Activated T-helper 2 cell treated with anti-CD3 and anti-CD28 coated beads, Interferon-gamma antibody, Interleukin-2, Interleukin-4, amounts not matched to agents 10 μg/mL and 5 μg/mL and 100 μg/mL, durations not matched to agents 14 hours and 24 hours and 36 hours (primary cell): ENCODE measurements around the gene PTDSS2. TPM values are rescaled to one million over a fixed set of nuclear protein-coding genes. Genes with fewer than 3 reads are reported as not detected.

Experiments used
- DNase-seq: peaks from one replicate; pipeline ENCODE4 v3.0.0; 2021; ENCODE audit warnings: low spot score
- H3K27ac Mint-ChIP-seq: one replicate; pipeline ENCODE4 v1.8.0; 2021; ENCODE audit warnings: mixed read lengths
- H3K27me3 Mint-ChIP-seq: one replicate; pipeline ENCODE4 v1.8.0; 2021; ENCODE audit warnings: low read depth, mixed read lengths
- H3K36me3 Mint-ChIP-seq: one replicate; pipeline ENCODE4 v1.8.0; 2021; ENCODE audit warnings: low read depth, mixed read lengths
- H3K4me1 Mint-ChIP-seq: one replicate; pipeline ENCODE4 v1.8.0; 2021; ENCODE audit warnings: low read depth, mixed read lengths
- H3K4me3 Mint-ChIP-seq: one replicate; pipeline ENCODE4 v1.8.0; 2021; ENCODE audit warnings: low read depth, mild to moderate bottlenecking, moderate library complexity, mixed read lengths
- H3K9me3 Mint-ChIP-seq: one replicate; pipeline ENCODE4 v1.8.0; 2021; ENCODE audit warnings: mixed read lengths
- intact Hi-C: fragments of 100-400 bp; cut with micrococcal nuclease; formaldehyde crosslinking; loops from one replicate; pipeline ENCODE4 v1.15.1; 2023
- total RNA-seq: library from RNA; stranded (reverse); gene quantifications from 2 replicates; pipeline ENCODE4 v1.2.3, GENCODE V29; 2022

The PTDSS2 gene
- total RNA-seq, 1 donor from 2014 or later = 32.1 TPM

DNA sequence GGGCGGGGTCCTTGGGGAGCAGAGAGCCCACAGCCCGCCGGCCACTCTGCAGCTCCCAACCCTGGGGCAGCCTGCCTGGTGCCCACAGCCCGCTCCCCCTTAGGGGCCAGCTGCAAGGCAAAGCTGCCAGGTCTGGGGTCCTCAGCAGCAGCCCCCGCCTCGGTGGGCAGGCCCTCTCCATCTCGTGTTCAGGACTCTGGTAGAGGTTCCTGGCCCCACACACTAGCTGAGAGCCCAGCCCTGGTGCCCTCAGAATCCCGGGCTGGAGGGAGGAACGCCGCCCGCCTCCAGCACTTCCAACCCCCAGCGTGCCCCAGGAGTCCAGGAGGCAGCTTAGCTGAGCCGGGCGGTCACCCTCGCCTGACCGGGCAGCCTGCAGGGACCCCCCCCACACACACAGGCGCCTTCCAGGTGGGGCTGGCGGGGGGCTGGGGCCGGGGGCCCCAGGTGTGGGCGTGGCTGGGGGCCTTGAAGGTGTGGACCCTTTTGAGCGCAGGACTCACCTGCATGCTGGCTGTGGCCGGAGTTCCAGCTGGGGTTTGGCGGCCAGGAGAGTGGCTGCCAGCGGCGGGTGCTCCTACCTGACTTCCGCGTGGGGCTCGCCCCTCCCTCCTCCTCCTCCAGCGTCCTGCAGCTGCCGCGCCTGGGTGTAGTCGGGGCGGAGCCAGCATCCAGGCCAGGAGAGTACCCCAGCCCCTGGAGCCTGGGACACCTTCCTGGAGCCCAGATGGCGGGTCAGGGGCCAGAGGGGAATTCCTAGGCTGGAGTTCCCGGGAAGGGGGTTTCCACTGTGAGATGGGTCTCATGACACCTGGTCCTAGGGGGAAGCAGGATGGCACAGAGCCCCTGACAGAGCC, 8.4 kb upstream of the PTDSS2 start, which contains the start of gene ANO9:
Gene ANO9, minus strand, starts transcription at position 594 of the 857 bp plus-strand sequence. Its CDS starts 85 bp downstream, at position 509.
- intact Hi-C loops = no loop called here
- Mint-ChIP-seq H3K4me3 (peak within 1 kb of the TSS; percentile 76), H3K4me1 (peaks cover 13% of the 10 kb centered on the region), H3K9me3 (no peaks in the 10 kb centered on the region), H3K36me3 (no peaks in the 10 kb centered on the region), H3K27ac (no peak within 1 kb of the TSS), H3K27me3 (peaks cover 3% of the 10 kb centered on the region)
- peak; percentile 58 for DNase-seq

DNA sequence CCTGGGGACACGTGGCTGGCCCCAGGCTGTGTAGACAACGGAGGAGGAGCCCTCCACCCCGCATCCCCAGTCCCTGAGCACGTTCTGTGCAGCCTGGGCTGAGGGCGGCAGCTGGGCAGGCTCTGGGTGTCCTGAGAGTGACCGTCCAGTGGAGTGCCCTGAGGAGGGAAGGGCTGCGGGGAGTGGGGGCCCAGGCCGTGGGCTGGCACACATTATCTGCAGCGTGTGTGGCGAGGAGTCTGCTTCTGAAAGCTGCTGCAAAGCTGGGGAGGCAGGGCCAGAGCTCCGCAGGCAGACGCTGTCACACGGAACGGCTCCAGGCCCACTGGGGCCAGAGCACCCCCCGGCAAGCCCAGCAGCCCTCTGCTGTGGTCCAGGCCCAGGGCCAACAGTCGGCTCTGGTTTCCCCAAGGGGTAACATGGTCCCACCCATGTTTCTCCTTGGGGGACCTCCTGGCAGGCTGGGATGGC, 7.4 kb upstream of the PTDSS2 start:
- H3K9me3 Mint-ChIP-seq = no peaks in the 10 kb centered on the region
- intact Hi-C loops = no loop called here
- H3K4me1 Mint-ChIP-seq = peaks cover 11% of the 10 kb centered on the region
- no peaks in the 10 kb centered on the region for H3K36me3 Mint-ChIP-seq
- H3K4me3 Mint-ChIP-seq = no peak overlapping the region
- no peak overlapping the region for H3K27ac Mint-ChIP-seq
- peaks cover 3% of the 10 kb centered on the region for H3K27me3 Mint-ChIP-seq
- DNase-seq = no peak

DNA sequence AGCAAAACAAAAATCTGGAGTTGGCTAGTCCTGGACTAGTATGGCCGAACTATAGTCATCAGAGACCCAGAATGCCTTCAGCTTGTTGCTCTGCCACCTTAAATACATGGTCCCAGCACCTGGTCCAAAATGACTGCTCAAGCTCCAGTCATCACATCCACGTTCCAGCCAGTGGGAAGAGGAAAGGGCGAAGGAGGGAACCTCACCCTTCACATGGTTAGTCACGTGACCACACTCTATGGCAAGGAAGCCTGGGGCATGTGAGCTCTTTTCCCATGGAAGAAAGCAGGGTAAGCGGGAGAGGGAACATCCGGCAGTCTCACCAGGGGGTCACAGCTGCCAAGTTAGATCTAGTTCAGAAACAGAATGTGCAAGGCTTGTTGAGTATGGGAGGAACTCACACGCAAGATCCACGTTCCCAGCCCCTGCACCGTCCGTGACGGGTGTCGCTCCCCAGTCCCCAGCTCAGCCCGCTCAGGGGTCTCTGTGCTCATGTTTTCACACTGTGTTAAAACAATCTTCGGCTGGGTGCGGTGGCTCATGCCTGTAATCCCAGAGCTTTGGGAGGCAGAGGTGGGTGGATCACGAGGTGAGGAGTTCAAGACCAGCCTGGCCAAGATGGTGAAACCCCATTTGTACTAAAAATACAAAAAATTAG, 6.4 kb upstream of the PTDSS2 start:
- Mint-ChIP-seq H3K4me3 (no peak overlapping the region), H3K36me3 (no peaks in the 10 kb centered on the region), H3K9me3 (no peaks in the 10 kb centered on the region), H3K27me3 (peaks cover 3% of the 10 kb centered on the region), H3K27ac (no peak overlapping the region), H3K4me1 (peaks cover 13% of the 10 kb centered on the region)
- intact Hi-C loops = no loop called here
- DNase-seq = no peak

DNA sequence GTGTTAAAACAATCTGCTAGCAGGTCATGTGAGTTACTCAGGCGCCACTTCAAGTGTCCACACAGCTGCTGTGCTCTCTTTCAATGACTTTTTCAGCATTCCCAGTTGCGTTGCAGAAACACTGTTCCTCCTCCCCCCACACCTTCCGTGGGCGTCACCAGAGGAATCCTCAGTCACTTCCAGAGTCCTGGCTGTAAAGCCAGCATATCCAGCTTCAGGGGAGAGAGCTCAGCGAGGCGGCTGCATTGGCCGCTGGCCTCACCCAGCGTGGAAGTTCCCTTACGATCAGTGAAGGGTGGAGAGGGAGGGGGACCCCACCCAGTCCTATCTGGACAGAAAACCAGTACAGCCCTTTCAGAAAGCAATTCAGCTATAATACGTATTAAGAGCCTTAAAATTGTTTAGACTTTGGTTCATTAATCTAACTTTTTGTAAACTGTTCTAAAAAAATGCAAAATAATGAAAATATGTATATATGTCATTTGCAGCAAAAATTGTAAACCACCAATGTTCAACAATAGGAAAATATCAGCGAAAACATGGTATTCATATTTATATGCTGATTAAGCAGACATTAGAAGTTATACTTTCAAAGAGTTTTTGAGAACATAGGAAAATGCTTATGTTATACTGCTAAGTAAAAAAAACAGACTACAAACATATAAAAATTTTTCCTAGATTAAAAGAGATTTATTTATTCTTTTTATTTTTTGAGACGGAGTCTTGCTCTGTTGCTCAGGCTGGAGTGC, 5.5 kb upstream of the PTDSS2 start:
- no peak for DNase-seq
- H3K27ac Mint-ChIP-seq = no peak overlapping the region
- H3K4me3 Mint-ChIP-seq = no peak overlapping the region
- intact Hi-C loops = no loop called here
- peaks cover 12% of the 10 kb centered on the region for H3K4me1 Mint-ChIP-seq
- H3K27me3 Mint-ChIP-seq = peaks cover 3% of the 10 kb centered on the region
- H3K36me3 Mint-ChIP-seq = no peaks in the 10 kb centered on the region
- H3K9me3 Mint-ChIP-seq = no peaks in the 10 kb centered on the region

DNA sequence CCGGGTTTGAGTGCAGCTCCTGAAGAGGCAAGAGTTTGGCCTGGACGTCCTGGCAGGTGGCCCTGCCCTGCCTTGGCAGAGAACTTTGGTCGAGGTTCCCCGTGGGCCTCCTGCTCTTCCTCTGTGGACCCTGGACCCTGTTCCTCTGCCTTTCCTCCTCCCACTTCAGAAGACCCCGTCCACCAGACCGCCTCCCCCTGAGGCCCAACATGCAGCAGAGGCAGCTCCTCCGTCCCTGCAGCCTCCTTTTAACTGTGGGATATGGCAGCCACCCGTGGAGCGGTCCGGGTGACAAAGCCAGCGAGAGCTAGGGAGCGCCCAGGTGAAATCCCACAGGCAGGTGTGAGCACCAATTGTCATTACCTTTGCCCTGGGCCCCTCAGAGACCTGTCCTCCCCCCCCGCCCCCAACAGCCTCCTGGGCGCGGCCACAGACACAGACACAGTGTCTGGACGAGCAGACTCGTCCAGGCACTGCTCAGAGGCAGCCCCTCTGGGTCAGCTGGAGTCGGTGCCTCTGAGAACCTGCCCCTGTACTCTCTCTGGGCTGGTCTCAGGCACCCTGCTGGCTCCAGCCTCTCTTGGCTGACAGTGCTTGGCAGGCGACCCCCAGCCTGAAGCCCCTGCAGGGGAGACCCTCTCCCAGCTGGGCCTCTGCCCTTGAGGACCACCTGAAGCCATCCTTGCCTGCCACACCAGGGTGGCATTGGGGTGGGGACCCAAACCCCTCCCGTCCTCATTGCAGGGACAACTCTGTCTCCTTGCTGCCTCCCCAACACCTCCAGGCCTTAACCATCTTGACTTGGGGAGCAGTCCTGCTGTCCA, 4.1 kb upstream of the PTDSS2 start:
- H3K4me3 Mint-ChIP-seq = no peak overlapping the region
- H3K27me3 Mint-ChIP-seq = peaks cover 3% of the 10 kb centered on the region
- intact Hi-C loops = no loop called here
- peaks cover 7% of the 10 kb centered on the region for H3K4me1 Mint-ChIP-seq
- DNase-seq = no peak
- no peak overlapping the region for H3K27ac Mint-ChIP-seq
- H3K9me3 Mint-ChIP-seq = no peaks in the 10 kb centered on the region
- no peaks in the 10 kb centered on the region for H3K36me3 Mint-ChIP-seq

DNA sequence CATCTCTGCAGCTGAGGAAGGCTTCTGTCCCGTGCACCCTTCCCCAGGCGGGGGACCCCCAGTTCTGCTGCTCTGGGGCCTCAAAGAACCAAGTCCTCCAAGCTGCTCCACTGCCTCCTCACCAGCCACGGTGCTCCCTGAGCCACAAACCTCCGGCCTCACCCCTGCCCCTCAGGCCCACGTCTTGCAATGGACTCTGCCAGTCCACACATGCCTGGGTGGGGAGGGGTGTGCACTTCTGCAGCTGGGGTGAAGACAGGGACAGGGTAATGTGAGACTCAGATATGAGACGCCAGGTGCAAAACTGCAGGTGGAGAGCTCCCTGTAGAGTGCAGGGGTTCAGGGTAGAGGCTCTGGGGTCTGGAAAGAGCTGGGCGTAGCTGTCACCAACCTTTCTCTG, 3.2 kb upstream of the PTDSS2 start:
- Mint-ChIP-seq H3K4me1 (peaks cover 12% of the 10 kb centered on the region), H3K27ac (no peak overlapping the region), H3K4me3 (no peak overlapping the region), H3K9me3 (no peaks in the 10 kb centered on the region), H3K27me3 (peaks cover 3% of the 10 kb centered on the region), H3K36me3 (peaks cover 6% of the 10 kb centered on the region)
- DNase-seq = no peak
- intact Hi-C loops = no loop called here

DNA sequence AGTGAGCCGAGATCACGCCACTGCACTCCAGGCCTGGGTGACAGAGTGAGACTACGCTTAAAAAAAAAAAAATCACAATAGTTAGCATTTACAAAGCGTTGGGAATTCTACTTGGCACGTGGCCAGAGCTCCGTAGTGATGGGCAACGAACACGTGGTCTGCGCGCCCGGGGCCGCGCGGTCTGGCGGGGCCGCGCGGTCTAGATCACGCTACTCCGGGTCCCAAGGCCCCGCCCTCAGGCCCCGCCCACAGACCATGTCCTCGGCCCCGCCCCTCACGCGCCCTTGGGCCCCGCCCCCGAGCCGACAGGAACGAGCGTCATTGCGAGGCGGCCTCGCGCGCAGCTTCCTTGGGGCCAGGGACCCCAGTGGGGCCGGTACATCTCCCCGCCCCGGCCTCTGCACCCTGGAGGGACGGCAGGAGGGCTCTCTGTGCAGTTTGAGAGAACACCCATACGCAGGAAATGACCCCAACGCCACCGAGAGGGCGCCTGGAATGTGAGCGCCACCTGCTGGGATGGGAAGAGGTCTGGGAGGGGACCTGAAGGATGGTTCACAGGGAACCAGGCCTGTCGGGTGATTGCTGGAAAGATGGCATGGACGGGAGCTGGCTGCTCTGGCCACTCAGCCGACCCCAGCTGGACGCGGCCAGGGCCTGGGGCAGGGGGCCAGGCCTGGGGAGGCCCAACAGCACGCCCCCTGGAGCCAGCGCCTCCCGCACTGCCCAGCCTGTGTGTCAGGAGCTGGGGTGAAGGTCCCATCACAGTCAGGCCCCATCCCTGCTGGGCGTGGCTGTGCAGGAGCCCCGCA, 2.0 kb upstream of the PTDSS2 start:
- H3K27ac Mint-ChIP-seq = peak overlapping the region; percentile 93
- intact Hi-C loops = loop anchor here (1.0 to 2.0 kb wide), 4 partner anchors 33 to 241 kb away; partner anchors contain the start of genes BET1L and RIC8A
- peak overlapping the region; percentile 86 for H3K4me3 Mint-ChIP-seq
- peaks cover 12% of the 10 kb centered on the region for H3K4me1 Mint-ChIP-seq
- peak; percentile 91 for DNase-seq
- peaks cover 10% of the 10 kb centered on the region for H3K36me3 Mint-ChIP-seq
- H3K27me3 Mint-ChIP-seq = peaks cover 3% of the 10 kb centered on the region
- no peaks in the 10 kb centered on the region for H3K9me3 Mint-ChIP-seq

DNA sequence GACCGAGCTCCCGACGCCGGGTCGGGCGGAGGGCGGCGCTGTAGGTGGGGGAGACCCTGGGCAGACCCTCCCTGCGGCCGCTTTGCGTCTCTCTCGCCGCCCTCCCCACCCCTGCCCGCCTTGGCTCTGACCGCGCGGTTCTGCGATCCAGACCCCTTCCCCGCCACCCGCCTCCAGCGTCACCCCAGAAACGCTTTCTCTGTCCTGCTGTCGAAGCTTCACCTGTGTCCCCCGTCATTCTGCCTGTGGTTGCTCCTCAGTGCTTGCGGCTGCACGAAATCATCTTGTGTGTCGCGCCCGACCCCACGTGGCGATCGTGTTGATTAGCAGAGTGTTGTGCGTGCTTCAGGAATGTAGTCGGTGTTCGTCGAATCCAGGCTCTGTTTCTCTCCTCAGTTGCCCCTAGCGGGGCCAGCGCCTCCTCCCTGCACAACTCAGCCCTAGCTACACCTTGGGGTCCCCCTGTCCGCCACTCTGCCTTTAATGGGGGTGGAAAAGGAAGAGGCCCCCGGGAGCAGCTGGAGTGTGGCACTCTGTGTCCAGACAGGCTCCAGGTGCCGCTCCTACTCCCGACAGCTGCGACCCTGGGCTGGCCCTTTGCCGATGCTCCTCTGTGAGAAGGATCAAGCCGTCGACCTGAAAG, 851 bp downstream of the PTDSS2 start:
- peak; percentile 72 for DNase-seq
- Mint-ChIP-seq H3K4me1 (peaks cover 12% of the 10 kb centered on the region), H3K4me3 (peak overlapping the region; percentile 96), H3K9me3 (no peaks in the 10 kb centered on the region), H3K36me3 (peaks cover 18% of the 10 kb centered on the region), H3K27ac (peak overlapping the region; percentile 92), H3K27me3 (no peaks in the 10 kb centered on the region)
- intact Hi-C loops = loop anchor here (1.0 kb wide), 1 partner anchor 67 kb away; no protein-coding TSS in a partner anchor

DNA sequence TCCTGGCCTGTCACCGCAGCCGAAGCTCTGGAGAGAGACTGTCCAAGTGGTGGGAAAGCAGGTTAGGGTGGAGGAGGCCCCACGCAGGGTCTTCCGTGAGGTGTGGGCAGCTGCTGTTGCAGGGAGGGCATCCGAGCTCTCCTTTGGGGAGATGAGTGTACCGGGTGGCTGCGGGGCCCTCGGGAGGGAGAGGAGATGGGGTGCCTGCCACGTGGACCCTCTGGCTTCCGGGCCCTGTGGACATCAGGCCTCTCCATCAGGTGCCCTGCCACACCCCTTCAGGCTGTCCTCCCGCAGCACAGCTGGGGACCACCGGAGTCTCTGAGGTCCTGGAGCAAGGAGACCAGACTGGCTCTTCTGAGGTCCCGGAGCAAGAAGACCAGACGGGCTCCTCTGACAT, 1.7 kb downstream of the PTDSS2 start:
- no peak for DNase-seq
- H3K27ac Mint-ChIP-seq = no peak overlapping the region
- H3K4me1 Mint-ChIP-seq = peaks cover 17% of the 10 kb centered on the region
- no peaks in the 10 kb centered on the region for H3K27me3 Mint-ChIP-seq
- no peaks in the 10 kb centered on the region for H3K9me3 Mint-ChIP-seq
- H3K4me3 Mint-ChIP-seq = peak overlapping the region; percentile 96
- H3K36me3 Mint-ChIP-seq = peaks cover 23% of the 10 kb centered on the region
- intact Hi-C loops = no loop called here

DNA sequence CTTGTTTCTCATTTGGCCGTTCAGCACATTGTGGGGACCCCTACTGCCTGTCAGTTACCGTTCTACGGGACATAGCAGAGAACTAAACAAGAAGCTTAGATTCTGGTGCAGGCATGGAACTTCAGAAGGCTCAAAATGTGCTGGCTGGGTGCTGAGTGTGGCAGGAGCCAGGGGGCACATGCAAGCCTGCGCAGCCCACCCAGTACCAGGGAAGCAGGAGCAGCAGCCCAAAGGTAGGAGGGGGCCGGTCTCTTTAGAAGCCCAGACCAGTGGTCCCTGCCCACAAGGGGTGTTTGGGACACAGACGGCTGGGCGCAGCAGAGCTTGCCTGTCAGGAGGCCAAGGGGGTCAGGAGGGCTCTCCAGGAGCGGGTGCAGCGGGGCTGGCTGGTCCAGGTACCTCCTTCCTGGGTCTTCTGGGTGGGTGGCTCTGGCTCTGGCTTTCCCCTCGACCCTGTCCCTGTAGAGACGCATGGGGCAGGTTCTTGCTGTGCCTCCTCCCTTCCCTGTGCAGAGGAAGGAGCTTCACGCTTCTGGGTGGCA, 2.2 kb downstream of the PTDSS2 start:
- H3K27ac Mint-ChIP-seq = no peak overlapping the region
- H3K4me1 Mint-ChIP-seq = peaks cover 22% of the 10 kb centered on the region
- H3K36me3 Mint-ChIP-seq = peaks cover 28% of the 10 kb centered on the region
- no peak for DNase-seq
- H3K27me3 Mint-ChIP-seq = no peaks in the 10 kb centered on the region
- H3K4me3 Mint-ChIP-seq = no peak overlapping the region
- intact Hi-C loops = no loop called here
- H3K9me3 Mint-ChIP-seq = no peaks in the 10 kb centered on the region
